ENCODE measurements around the gene ADAM23.

ADAM23 gene

GRCh38 chr2:206565666-206566065, 122.3 kb downstream of the ADAM23 start:
- no peak for DNase-seq (ENCODE audit: low spot score)

GRCh38 chr2:206569470-206569869, 126.1 kb downstream of the ADAM23 start:
- DNase-seq (ENCODE audit: low spot score), result no peak

- no peak for DNase-seq (ENCODE audit: low spot score)
These were observed 126.9 kb downstream of the ADAM23 start for GRCh38 chr2:206570199-206570598.

GRCh38 chr2:206572725-206573124, 129.4 kb downstream of the ADAM23 start:
- no peak for DNase-seq (ENCODE audit: low spot score)

- no peak for DNase-seq (ENCODE audit: low spot score)
These were observed 130.5 kb downstream of the ADAM23 start for GRCh38 chr2:206573793-206574192.

- DNase-seq (ENCODE audit: low spot score), result no peak
These were observed 141.2 kb downstream of the ADAM23 start for GRCh38 chr2:206584323-206585116.

GRCh38 chr2:206585335-206585734, 142.0 kb downstream of the ADAM23 start:
- no peak for DNase-seq (ENCODE audit: low spot score)

- no peak for DNase-seq (ENCODE audit: low spot score)
These were observed 143.3 kb downstream of the ADAM23 start for GRCh38 chr2:206586609-206587008.

- no peak for DNase-seq (ENCODE audit: low spot score)
These were observed 154.4 kb downstream of the ADAM23 start for GRCh38 chr2:206597717-206598218.

GRCh38 chr2:206603243-206603642, 159.9 kb downstream of the ADAM23 start:
- no peak for DNase-seq (ENCODE audit: low spot score)

- no peak for DNase-seq (ENCODE audit: low spot score)
These were observed 167.1 kb downstream of the ADAM23 start for GRCh38 chr2:206610451-206610850.

- DNase-seq (ENCODE audit: low spot score), result no peak
These were observed 167.9 kb downstream of the ADAM23 start for GRCh38 chr2:206611191-206611590.

- no peak for DNase-seq (ENCODE audit: low spot score)
These were observed 168.4 kb downstream of the ADAM23 start for GRCh38 chr2:206611736-206612135.

GRCh38 chr2:206614811-206615210, 171.5 kb downstream of the ADAM23 start:
- DNase-seq (ENCODE audit: low spot score), result no peak

GRCh38 chr2:206615417-206616089, 172.2 kb downstream of the ADAM23 start:
- no peak for DNase-seq (ENCODE audit: low spot score)

GRCh38 chr2:206616151-206616550, 172.8 kb downstream of the ADAM23 start:
- no peak for DNase-seq (ENCODE audit: low spot score)

GRCh38 chr2:206619011-206619410, 175.7 kb downstream of the ADAM23 start:
- no peak for DNase-seq (ENCODE audit: low spot score)

- no peak for DNase-seq (ENCODE audit: low spot score)
These were observed 182.8 kb downstream of the ADAM23 start for GRCh38 chr2:206626108-206626507.

GRCh38 chr2:206627632-206628031, 184.3 kb downstream of the ADAM23 start:
- no peak for DNase-seq (ENCODE audit: low spot score)

- DNase-seq (ENCODE audit: low spot score), result no peak
These were observed 188.0 kb downstream of the ADAM23 start for GRCh38 chr2:206631340-206631739.

GRCh38 chr2:206635015-206635414, 191.7 kb downstream of the ADAM23 start:
- no peak for DNase-seq (ENCODE audit: low spot score)

GRCh38 chr2:206639636-206640035, 196.3 kb downstream of the ADAM23 start:
- DNase-seq (ENCODE audit: low spot score), result no peak

GRCh38 chr2:206641226-206641625, 197.9 kb downstream of the ADAM23 start:
- DNase-seq (ENCODE audit: low spot score), result no peak
